H9 (cell line): Measurements from ENCODE around the gene CSF1. TPM values are rescaled to one million over a fixed set of nuclear protein-coding genes. Genes with fewer than 3 reads are reported as not detected.

Experiments used
- DNase-seq: peaks from one replicate; pipeline ENCODE4 v3.0.0-alpha.2; 2017
- H2AFZ ChIP-seq: one replicate; pipeline ENCODE4 v1.6.1; 2013; ENCODE audit warnings: mild to moderate bottlenecking, low read length, control low read depth, moderate library complexity
- H2AK5ac ChIP-seq: 2 replicates; pipeline ENCODE4 v1.6.1; 2013; ENCODE audit warnings: low read length, control low read depth, mixed read lengths; ENCODE audit not compliant: insufficient read length
- H2BK120ac ChIP-seq: one replicate; pipeline ENCODE4 v1.6.1; 2013; ENCODE audit warnings: low read depth, mild to moderate bottlenecking, low read length, control low read depth, inconsistent platforms; ENCODE audit not compliant: poor library complexity, severe bottlenecking
- H2BK12ac ChIP-seq: 2 replicates; pipeline ENCODE4 v1.6.1; 2013; ENCODE audit warnings: low read length, control low read depth, mixed read lengths, low read depth; ENCODE audit not compliant: insufficient read length
- H2BK15ac ChIP-seq: 2 replicates; pipeline ENCODE4 v1.6.1; 2013; ENCODE audit warnings: low read depth, low read length, control low read depth
- H2BK20ac ChIP-seq: one replicate; pipeline ENCODE4 v1.6.1; 2013; ENCODE audit warnings: low read depth, mild to moderate bottlenecking, low read length, control low read depth, inconsistent platforms; ENCODE audit not compliant: poor library complexity, severe bottlenecking
- H2BK5ac ChIP-seq: 2 replicates; pipeline ENCODE4 v1.6.1; 2013; ENCODE audit warnings: low read length, control low read depth, mixed read lengths; ENCODE audit not compliant: insufficient read length
- H3K14ac ChIP-seq: 2 replicates; pipeline ENCODE4 v1.6.1; 2013; ENCODE audit warnings: low read length, control low read depth; ENCODE audit not compliant: insufficient read depth
- H3K18ac ChIP-seq: 2 replicates; pipeline ENCODE4 v1.6.1; 2013; ENCODE audit warnings: low read depth, mild to moderate bottlenecking, mixed read lengths, low read length, control low read depth; ENCODE audit not compliant: insufficient read length
- H3K23ac ChIP-seq: 2 replicates; pipeline ENCODE4 v1.6.1; 2013; ENCODE audit warnings: low read length, control low read depth, mixed read lengths, low read depth; ENCODE audit not compliant: insufficient read length
- H3K23me2 ChIP-seq: 2 replicates; pipeline ENCODE4 v1.6.1; 2013; ENCODE audit warnings: low read depth, mild to moderate bottlenecking, mixed read lengths, low read length, control low read depth; ENCODE audit not compliant: insufficient read length, poor library complexity, severe bottlenecking
- H3K27ac ChIP-seq: 2 replicates; pipeline ENCODE4 v1.5.1; 2013; ENCODE audit warnings: low read length, control low read depth, mixed read lengths, low read depth; ENCODE audit not compliant: insufficient read length
- H3K27me3 ChIP-seq: 2 replicates; pipeline ENCODE4 v1.6.1; 2013; ENCODE audit warnings: low read length, control low read depth, inconsistent platforms; ENCODE audit not compliant: insufficient read depth
- H3K4ac ChIP-seq: 2 replicates; pipeline ENCODE4 v1.6.1; 2013; ENCODE audit warnings: low read depth, mild to moderate bottlenecking, control low read depth, inconsistent platforms, low read length, moderate library complexity
- H3K4me1 ChIP-seq: 2 replicates; pipeline ENCODE4 v1.6.1; 2013; ENCODE audit warnings: low read length, control low read depth, inconsistent platforms; ENCODE audit not compliant: insufficient read depth
- H3K4me2 ChIP-seq: 2 replicates; pipeline ENCODE4 v1.6.1; 2013; ENCODE audit warnings: low read length, control low read depth, mixed read lengths; ENCODE audit not compliant: insufficient read length, insufficient read depth
- H3K56ac ChIP-seq: 2 replicates; pipeline ENCODE4 v1.6.1; 2013; ENCODE audit warnings: low read depth, mild to moderate bottlenecking, mixed read lengths, low read length, control low read depth; ENCODE audit not compliant: insufficient read length
- H3K79me1 ChIP-seq: 2 replicates; pipeline ENCODE4 v1.6.1; 2013; ENCODE audit warnings: low read depth, mild to moderate bottlenecking, moderate library complexity, low read length, control low read depth, inconsistent platforms; ENCODE audit not compliant: insufficient read depth, poor library complexity, severe bottlenecking
- H3K79me2 ChIP-seq: 2 replicates; pipeline ENCODE4 v1.6.1; 2013; ENCODE audit warnings: low read length, control low read depth, inconsistent platforms; ENCODE audit not compliant: insufficient read depth
- H3K9ac ChIP-seq: 2 replicates; pipeline ENCODE4 v1.6.1; 2013; ENCODE audit warnings: low read length, control low read depth, mixed read lengths; ENCODE audit not compliant: insufficient read length; ENCODE audit errors: extremely low read depth
- H3K9me3 ChIP-seq: one replicate; pipeline ENCODE4 v1.6.1; 2013; ENCODE audit warnings: low read depth, low read length, inconsistent platforms; ENCODE audit not compliant: control insufficient read depth
- H3T11ph ChIP-seq: one replicate; pipeline ENCODE4 v1.6.1; 2013; ENCODE audit warnings: mild to moderate bottlenecking, low read length, control low read depth, inconsistent platforms
- H4K20me1 ChIP-seq: one replicate; pipeline ENCODE4 v1.6.1; 2013; ENCODE audit not compliant: control insufficient read depth, insufficient read length, insufficient read depth
- H4K5ac ChIP-seq: 2 replicates; pipeline ENCODE4 v1.6.1; 2013; ENCODE audit warnings: low read depth, mild to moderate bottlenecking, mixed read lengths, low read length, control low read depth; ENCODE audit not compliant: insufficient read length
- H4K8ac ChIP-seq: replicated peaks from 2 replicates; pipeline ENCODE4 v1.6.1; 2013; ENCODE audit warnings: low read length, control low read depth, mixed read lengths, low read depth; ENCODE audit not compliant: insufficient read length
- H4K91ac ChIP-seq: 2 replicates; pipeline ENCODE4 v1.6.1; 2013; ENCODE audit warnings: low read depth, mild to moderate bottlenecking, moderate library complexity, mixed read lengths, low read length, control low read depth; ENCODE audit not compliant: insufficient read length
- H3K27ac Mint-ChIP-seq, 3 experiments: 2 replicates in 2 of 3; 3 replicates in 1 of 3; pipeline ENCODE4 v1.8.0; 2020 to 2021; ENCODE audit warnings: mixed read lengths in 3 of 3, mild to moderate bottlenecking in 1 of 3, moderate library complexity in 1 of 3
- H3K27me3 Mint-ChIP-seq: 2 replicates; pipeline ENCODE4 v1.8.0; 2021; ENCODE audit warnings: low read depth, mild to moderate bottlenecking, moderate library complexity, mixed read lengths
- H3K36me3 Mint-ChIP-seq, 3 experiments: 2 replicates in 2 of 3; 3 replicates in 1 of 3; pipeline ENCODE4 v1.8.0; 2020 to 2021; ENCODE audit warnings: low read depth in 3 of 3, mixed read lengths in 3 of 3; ENCODE audit not compliant: insufficient read depth in 1 of 3
- H3K4me1 Mint-ChIP-seq, 2 experiments: 2 replicates each; pipeline ENCODE4 v1.8.0; 2020; ENCODE audit warnings: mixed read lengths in 2 of 2
- H3K4me3 Mint-ChIP-seq, 2 experiments: 2 replicates in 1 of 2; 3 replicates in 1 of 2; pipeline ENCODE4 v1.8.0; 2020 to 2021; ENCODE audit warnings: mild to moderate bottlenecking in 2 of 2, mixed read lengths in 2 of 2, moderate library complexity in 1 of 2
- H3K9me3 Mint-ChIP-seq, 2 experiments: 2 replicates in 1 of 2; 3 replicates in 1 of 2; pipeline ENCODE4 v1.8.0; 2020; ENCODE audit warnings: mild to moderate bottlenecking in 2 of 2, mixed read lengths in 2 of 2, moderate library complexity in 1 of 2
- WGBS: extraction: QIAGEN DNeasy Blood & Tissue Kit; methylation state at CpG from one replicate; pipeline ENCODE4 v1.1.7; 2013; ENCODE audit warnings: missing lambda C conversion rate, low lambda C conversion rate, mixed read lengths; ENCODE audit not compliant: insufficient read length; ENCODE audit errors: extremely low coverage; 5-methylcytosine and 5-hydroxymethylcytosine counted together
- total RNA-seq: library from RNA; stranded (reverse); gene quantifications from 2 replicates; pipeline ENCODE4 v1.2.1, GENCODE V29; 2021
- TF ChIP-seq, protein P1 (sequence below): fragments of 200-600 bp; sonication (generic); conservative IDR thresholded peaks from 3 replicates; pipeline ENCODE4 v1.8.0; 2021; ENCODE audit warnings: antibody characterized with exemption, mild to moderate bottlenecking

The CSF1 gene
- total RNA-seq, 1 experiment from 2014 or later, result 2.3 TPM

DNA sequence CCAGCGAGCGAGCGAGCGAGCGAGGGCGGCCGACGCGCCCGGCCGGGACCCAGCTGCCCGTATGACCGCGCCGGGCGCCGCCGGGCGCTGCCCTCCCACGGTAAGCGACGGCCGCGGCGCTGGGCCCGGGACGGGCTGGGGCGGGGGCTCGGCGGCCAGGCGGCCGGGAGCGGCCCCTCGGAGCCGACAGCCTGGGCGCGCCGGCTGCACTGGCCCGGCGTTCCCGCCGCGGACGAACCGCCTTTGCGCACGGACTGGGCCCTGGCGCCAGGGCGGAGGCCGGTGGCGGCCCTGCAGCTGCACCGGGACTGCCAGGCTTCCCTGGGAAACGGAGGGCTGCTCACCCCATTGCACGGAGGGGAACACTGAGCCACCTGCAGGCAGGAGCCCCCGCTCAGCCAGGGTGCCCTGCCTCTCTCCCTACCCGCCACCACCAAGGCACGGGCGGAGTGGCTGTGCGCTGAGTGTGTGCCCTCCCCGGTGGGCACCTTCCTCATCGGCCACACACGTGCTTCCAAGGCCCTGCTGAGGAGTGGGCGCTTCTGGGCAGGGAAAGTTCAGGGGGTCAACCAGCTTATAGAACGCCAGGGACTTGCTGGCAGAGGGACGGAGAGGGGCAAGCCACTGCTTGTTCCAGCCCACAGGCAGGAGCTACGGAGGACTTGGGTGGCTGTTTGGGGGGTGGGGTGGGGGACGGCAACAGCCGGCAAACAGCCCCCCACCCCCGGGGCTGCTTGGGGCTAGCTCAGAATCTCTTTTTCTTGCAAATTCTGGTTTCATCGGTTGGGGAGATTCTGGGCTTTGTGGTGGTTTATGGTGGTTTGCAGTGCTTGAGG lies 532 bp downstream of the CSF1 start:
- H3K9me3 Mint-ChIP-seq, result no peaks in the 10 kb centered on the region
- Histone ChIP-seq H3K79me2 (no peaks in the 10 kb centered on the region), H3K23ac (no peak overlapping the region), H3K9me3 (no peaks in the 10 kb centered on the region), H3K79me1 (no peaks in the 10 kb centered on the region), H3K18ac (peak overlapping the region; percentile 3), H4K20me1 (no peaks in the 10 kb centered on the region), H2AK5ac (no peak overlapping the region), H4K8ac (no peak overlapping the region), H3K4ac (no peak overlapping the region), H2AFZ (no peak overlapping the region), H3K27me3 (peaks cover 16% of the 10 kb centered on the region), H3K4me2 (peak overlapping the region; percentile 42), H2BK120ac (no peak overlapping the region), H3K27ac (no peak overlapping the region), H3K56ac (no peak overlapping the region), H2BK5ac (no peak overlapping the region), H3K4me1 (no peaks in the 10 kb centered on the region), H3T11ph (no peak overlapping the region), H2BK12ac (no peak overlapping the region), H3K14ac (peak overlapping the region; percentile 13; the same call in 1 of the 2 replicates), H3K9ac (no peak overlapping the region), H4K91ac (no peak overlapping the region), H3K23me2 (peaks cover 13% of the 10 kb centered on the region), H2BK15ac (no peak overlapping the region), H4K5ac (no peak overlapping the region), H2BK20ac (no peak overlapping the region)
- no peak overlapping the region for H3K27ac Mint-ChIP-seq
- peaks cover 34 to 50% of the 10 kb centered on the region in 2 experiments for H3K4me1 Mint-ChIP-seq
- WGBS, result no CpG with 5 or more reads among the region's 70 CpGs
- H3K27me3 Mint-ChIP-seq, result peaks cover 70% of the 10 kb centered on the region
- TF ChIP-seq, protein P1, sequence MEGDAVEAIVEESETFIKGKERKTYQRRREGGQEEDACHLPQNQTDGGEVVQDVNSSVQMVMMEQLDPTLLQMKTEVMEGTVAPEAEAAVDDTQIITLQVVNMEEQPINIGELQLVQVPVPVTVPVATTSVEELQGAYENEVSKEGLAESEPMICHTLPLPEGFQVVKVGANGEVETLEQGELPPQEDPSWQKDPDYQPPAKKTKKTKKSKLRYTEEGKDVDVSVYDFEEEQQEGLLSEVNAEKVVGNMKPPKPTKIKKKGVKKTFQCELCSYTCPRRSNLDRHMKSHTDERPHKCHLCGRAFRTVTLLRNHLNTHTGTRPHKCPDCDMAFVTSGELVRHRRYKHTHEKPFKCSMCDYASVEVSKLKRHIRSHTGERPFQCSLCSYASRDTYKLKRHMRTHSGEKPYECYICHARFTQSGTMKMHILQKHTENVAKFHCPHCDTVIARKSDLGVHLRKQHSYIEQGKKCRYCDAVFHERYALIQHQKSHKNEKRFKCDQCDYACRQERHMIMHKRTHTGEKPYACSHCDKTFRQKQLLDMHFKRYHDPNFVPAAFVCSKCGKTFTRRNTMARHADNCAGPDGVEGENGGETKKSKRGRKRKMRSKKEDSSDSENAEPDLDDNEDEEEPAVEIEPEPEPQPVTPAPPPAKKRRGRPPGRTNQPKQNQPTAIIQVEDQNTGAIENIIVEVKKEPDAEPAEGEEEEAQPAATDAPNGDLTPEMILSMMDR, result no peak
- peak; percentile 40 for DNase-seq
- peaks cover 0 to 4% (median 0%) of the 10 kb centered on the region in 3 experiments; a peak in 1 of 7 replicates for H3K36me3 Mint-ChIP-seq
- peak overlapping the region; percentile 69 to 86 for H3K4me3 Mint-ChIP-seq
